Stimulated activated CD8-positive, alpha-beta memory T cell treated with anti-CD3 and anti-CD28 coated beads, Interleukin-12 subunit alpha, Interleukin-12 subunit beta, amount 100 ng/mL, for 24 hours (primary cell): ENCODE results near the gene KLRF1.

Experiments used
- DNase-seq: peaks from one replicate; pipeline ENCODE4 v3.0.0-alpha.2; 2020; ENCODE audit errors: extremely low read depth

KLRF1 gene

GRCh38 chr12:9809338-9809737, 17.9 kb upstream of the KLRF1 start:
- DNase-seq: no peak

DNA sequence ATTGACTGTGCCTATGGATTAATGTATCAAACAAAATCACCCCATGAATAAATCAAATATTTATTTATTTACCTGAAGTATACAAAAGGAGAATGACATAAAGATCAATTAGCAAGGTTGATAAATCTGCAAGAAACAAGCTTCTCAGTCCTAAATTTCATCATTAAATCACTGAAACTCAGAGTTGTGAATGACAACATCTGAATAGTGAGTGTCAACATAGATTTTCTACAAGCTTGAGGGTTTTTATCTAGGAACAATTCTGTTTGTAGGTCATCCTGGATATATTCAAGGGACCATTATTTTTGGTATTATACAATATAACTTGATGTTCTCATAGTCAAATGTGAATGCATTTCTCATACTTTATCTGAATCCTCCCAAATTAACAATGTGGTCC, 17.4 kb upstream of the KLRF1 start:
- no peak for DNase-seq

GRCh38 chr12:9810671-9811070, 16.6 kb upstream of the KLRF1 start:
- no peak for DNase-seq

GRCh38 chr12:9811621-9812020, 15.7 kb upstream of the KLRF1 start:
- DNase-seq: no peak

DNA sequence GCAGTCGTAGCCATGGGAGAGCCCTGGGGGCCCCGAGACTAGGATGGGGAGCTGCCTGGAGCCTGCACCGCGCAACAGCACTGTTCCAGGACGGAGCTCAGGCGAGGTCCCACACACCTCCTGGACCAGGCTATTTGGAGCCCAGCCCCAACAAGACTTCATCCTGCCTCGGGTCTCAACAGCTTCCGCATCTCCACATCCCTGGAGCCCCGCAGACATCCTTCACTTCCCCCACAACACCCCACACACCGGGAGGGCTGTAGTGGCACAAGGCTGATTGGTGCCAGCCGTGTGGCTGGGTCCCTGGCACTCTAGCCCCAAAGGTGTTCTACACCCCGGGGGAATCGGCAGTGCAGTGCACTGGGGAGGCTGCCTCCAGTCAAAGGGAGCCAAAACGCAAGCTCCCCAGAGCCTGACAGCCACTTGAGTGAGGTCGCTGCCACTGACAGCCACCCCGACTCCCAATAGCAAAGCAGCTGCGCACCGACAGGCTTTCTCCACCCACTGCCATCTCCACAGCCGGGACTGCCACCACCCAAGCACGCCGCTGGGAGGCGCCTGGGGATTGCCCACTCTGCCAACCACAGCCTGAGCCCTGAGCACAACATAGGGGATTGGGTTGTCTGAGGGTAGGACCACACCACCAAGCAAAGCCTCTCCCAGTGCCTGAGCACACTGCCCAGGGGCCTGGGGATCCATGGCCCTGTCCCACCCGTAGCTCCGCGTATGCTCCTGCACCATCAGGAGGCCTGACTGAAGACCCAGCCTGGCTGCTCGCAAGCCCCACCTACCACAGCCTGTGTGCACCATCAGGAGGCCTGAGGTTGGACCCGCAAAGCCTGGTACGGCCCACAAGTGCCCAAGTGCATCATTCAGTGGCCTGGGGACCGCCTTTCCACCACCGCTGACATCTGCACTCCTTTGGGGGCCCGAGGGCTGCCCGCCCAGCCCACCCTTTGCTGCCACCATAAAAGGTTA, 13.2 kb upstream of the KLRF1 start:
- peak; percentile 80 for DNase-seq

- DNase-seq: no peak
These were observed 6.9 kb upstream of the KLRF1 start for GRCh38 chr12:9820281-9820930.

GRCh38 chr12:9829483-9829882, 2.2 kb downstream of the KLRF1 start:
- no peak for DNase-seq

DNA sequence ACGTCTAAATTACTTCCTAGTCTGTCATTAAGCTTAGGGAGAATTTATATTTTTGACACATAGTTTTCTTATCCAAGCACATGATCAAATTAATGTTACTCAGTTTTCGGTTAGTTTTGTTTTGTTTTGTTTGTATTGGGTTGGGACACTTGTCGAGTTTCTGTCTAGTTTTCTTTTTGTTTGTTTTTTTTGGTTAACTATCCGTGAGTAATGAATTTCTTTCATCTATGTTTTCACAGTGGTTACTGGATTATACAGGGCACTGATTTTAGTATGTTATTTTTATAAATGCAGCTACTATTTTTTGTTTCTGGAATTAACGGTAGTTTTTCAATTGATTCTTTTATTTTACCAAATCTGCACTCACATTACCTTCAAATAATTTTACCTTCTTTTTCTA, 2.7 kb downstream of the KLRF1 start:
- no peak for DNase-seq

GRCh38 chr12:9831720-9832119, 4.4 kb downstream of the KLRF1 start:
- DNase-seq: no peak

- no peak for DNase-seq
These were observed 16.1 kb downstream of the KLRF1 start for GRCh38 chr12:9843407-9843806.

- no peak for DNase-seq
These were observed 21.6 kb downstream of the KLRF1 start for GRCh38 chr12:9848899-9849298.

- DNase-seq: no peak
These were observed 23.8 kb downstream of the KLRF1 start for GRCh38 chr12:9851050-9851449.

DNA sequence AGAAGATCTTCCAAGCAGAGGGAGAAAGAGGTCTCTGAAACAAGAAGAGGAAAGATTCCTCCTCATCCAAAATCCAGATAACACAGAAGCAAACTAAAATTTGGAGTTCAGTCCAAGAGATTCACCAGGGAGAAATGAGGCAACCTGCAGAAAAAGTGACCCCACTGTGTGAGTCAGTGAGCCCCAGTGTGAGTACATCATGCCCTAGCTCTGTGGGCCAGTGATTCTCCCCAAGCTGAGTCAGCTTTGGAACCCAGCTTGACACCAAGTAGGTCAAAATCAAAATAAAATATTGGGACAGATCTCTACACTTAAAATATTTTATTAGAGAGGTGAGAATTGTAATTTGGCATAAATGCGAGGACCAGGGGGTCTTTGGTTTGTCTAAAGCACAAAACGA, 24.6 kb downstream of the KLRF1 start:
- no peak for DNase-seq

- no peak for DNase-seq
These were observed 28.9 kb downstream of the KLRF1 start for GRCh38 chr12:9856151-9856550.

- no peak for DNase-seq
These were observed 29.6 kb downstream of the KLRF1 start for GRCh38 chr12:9856894-9857293.

- DNase-seq: no peak
These were observed 30.9 kb downstream of the KLRF1 start for GRCh38 chr12:9858135-9858534.

DNA sequence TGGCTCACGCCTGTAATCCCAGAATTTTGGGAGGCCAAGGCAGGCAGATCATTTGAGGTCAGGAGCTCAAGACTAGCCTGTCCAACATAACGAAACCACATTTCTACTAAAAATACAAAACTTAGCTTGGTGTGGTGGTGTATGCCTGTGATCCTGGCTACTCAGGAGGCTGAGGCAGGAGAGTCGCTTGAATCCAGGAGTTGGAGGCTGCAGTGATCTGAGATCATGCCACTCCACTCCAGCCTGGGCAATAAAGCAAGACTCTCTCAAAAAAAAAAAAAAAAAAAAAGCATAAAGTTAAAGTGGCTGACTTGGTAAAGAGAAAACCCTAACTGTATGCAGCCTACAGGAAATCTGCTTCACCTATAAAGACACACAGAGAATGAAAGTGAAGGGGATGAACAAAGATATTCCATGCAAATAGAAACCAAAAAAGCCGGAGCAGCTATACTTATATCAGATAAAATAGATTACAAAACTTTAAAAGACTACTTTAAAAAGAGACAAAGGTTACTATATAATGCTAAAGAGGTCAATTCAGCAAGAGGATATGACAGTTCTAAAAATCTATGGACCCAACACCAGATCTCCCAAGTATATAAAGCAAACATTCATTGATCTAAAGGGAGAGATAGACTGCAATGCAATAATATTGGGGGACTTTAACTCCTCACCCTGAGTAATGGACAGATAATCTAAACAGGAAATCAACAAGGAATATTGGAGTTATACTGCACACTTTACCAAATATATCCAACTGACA, 37.8 kb downstream of the KLRF1 start:
- no peak for DNase-seq

GRCh38 chr12:9866860-9867269, 39.6 kb downstream of the KLRF1 start:
- DNase-seq: no peak

DNA sequence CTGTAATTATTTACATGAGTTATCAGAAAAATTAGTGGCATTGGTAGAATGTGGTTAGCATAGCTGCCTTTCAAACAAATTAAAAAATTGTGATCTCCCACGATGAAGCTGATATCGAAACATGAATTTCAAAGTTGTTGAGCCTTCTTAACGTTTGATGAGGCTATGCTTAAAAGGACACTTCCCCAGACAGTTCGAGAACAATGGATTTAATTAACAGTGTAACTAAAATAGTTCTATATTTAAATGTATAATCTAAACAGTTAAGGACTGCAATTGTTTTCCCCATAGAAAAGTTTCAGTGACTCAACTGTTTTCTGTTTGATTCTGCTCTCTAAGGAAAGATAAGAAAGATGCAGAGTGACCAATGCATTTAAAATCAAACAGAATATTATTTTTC, 40.2 kb downstream of the KLRF1 start:
- no peak for DNase-seq

GRCh38 chr12:9868311-9868801, 41.1 kb downstream of the KLRF1 start:
- DNase-seq: no peak

DNA sequence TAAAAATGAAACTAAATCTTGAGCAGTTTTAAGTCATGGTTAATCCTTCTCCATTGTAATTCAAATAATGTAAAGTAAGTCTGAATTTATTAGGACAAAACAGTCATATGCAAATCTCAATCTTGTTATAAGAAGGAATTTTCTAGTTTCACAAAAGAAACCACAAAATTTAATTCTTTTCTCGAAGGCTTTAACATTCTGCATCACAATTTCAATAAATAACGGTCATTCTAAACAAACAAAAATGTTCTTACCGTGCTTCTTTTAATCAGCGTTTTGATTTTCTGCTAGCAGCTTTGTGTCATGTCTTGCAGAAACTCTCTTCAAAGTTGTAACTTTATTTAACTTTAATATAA, 41.6 kb downstream of the KLRF1 start:
- DNase-seq: no peak
